Bronchial epithelial cell (primary cell): ENCODE results near the gene PRKACB. TPM values are rescaled to one million over a fixed set of nuclear protein-coding genes. Genes with fewer than 3 reads are reported as not detected.
A peak's percentile ranks its signal among the peaks of the same experiment; 100 is the strongest.

Experiments used
- DNase-seq: peaks from one replicate; pipeline ENCODE4 v3.0.0-alpha.2; 2010; ENCODE audit warnings: low read depth
- FAIRE-seq: peaks from 2 replicates; lab custom pipeline; 2011; peaks lifted over from hg19 to GRCh38; lab: Jason Lieb, UNC
- H3K27me3 ChIP-seq: 2 replicates; pipeline ENCODE4 v1.5.1; 2011; ENCODE audit warnings: low read length; ENCODE audit not compliant: control insufficient read depth, insufficient read depth
- H3K36me3 ChIP-seq: 2 replicates; pipeline ENCODE4 v1.5.1; 2011; ENCODE audit warnings: low read length; ENCODE audit not compliant: control insufficient read depth, insufficient read depth
- H3K4me3 ChIP-seq: 2 replicates; pipeline ENCODE4 v1.5.1; 2011; ENCODE audit warnings: mild to moderate bottlenecking, low read depth, low read length, control low read depth
- CTCF ChIP-seq: IDR thresholded peaks from 2 replicates; pipeline ENCODE4 v1.5.1; 2011; ENCODE audit warnings: mild to moderate bottlenecking, moderate library complexity, low read length, control low read depth, inconsistent platforms; ENCODE audit not compliant: insufficient read depth, severe bottlenecking
- total RNA-seq: library from RNA; depleted of rRNA; stranded (reverse); fragments of >200 nt; gene quantifications from 2 replicates; pipeline ENCODE4 v1.2.1, GENCODE V29; 2014

PRKACB gene
- total RNA-seq, 1 donor from 2014 or later = 2.1 TPM

- no peaks in the 10 kb centered on the region for H3K27me3 ChIP-seq
- H3K4me3 ChIP-seq = no peak overlapping the region
- H3K36me3 ChIP-seq = no peaks in the 10 kb centered on the region
- no peak for DNase-seq
- no peak for TF ChIP-seq CTCF
- FAIRE-seq = no peak
These were observed 22.7 kb downstream of the PRKACB start for GRCh38 chr1:84166797-84167196.

- no peak for TF ChIP-seq CTCF
- H3K36me3 ChIP-seq = no peaks in the 10 kb centered on the region
- FAIRE-seq (no peak), DNase-seq (no peak)
- no peak overlapping the region for H3K4me3 ChIP-seq
- H3K27me3 ChIP-seq = no peaks in the 10 kb centered on the region
These were observed 24.7 kb downstream of the PRKACB start for GRCh38 chr1:84168783-84169182.

- DNase-seq = no peak
- Histone ChIP-seq H3K4me3 (no peak overlapping the region), H3K27me3 (no peaks in the 10 kb centered on the region), H3K36me3 (no peaks in the 10 kb centered on the region)
- TF ChIP-seq CTCF = no peak
- no peak for FAIRE-seq
These were observed 26.1 kb downstream of the PRKACB start for GRCh38 chr1:84170171-84170570.

GRCh38 chr1:84171481-84171880, 27.4 kb downstream of the PRKACB start:
- Histone ChIP-seq H3K27me3 (no peaks in the 10 kb centered on the region), H3K36me3 (no peaks in the 10 kb centered on the region), H3K4me3 (no peak overlapping the region)
- no peak for TF ChIP-seq CTCF
- FAIRE-seq (no peak), DNase-seq (peak; percentile 25)

- Histone ChIP-seq H3K27me3 (no peaks in the 10 kb centered on the region), H3K4me3 (no peak overlapping the region), H3K36me3 (no peaks in the 10 kb centered on the region)
- peak; percentile 87 for DNase-seq
- no peak for TF ChIP-seq CTCF
- no peak for FAIRE-seq
These were observed 30.0 kb downstream of the PRKACB start for GRCh38 chr1:84174051-84174556.

GRCh38 chr1:84181350-84182005, 37.4 kb downstream of the PRKACB start:
- Histone ChIP-seq H3K4me3 (no peak overlapping the region), H3K36me3 (no peaks in the 10 kb centered on the region), H3K27me3 (no peaks in the 10 kb centered on the region)
- TF ChIP-seq CTCF = no peak
- DNase-seq (no peak), FAIRE-seq (no peak)
